Skeletal muscle tissue (tissue), 4 donors: Measurements from ENCODE around the gene TFDP2. TPM values are rescaled to one million over a fixed set of nuclear protein-coding genes. Genes with fewer than 3 reads are reported as not detected.

Source experiments
- H3K27ac ChIP-seq: one replicate; pipeline ENCODE4 v1.7.0; 2013; ENCODE audit warnings: mild to moderate bottlenecking, low read depth, low read length, inconsistent platforms
- H3K27me3 ChIP-seq, 3 donors: one replicate each; pipeline ENCODE4 v1.7.0; 2013; ENCODE audit warnings: low read length in 3 of 3; ENCODE audit not compliant: control insufficient read depth in 3 of 3, insufficient read depth in 3 of 3
- H3K36me3 ChIP-seq, 3 donors: one replicate each; pipeline ENCODE4 v1.7.0; 2013; ENCODE audit warnings: low read length in 3 of 3; ENCODE audit not compliant: control insufficient read depth in 3 of 3, insufficient read depth in 3 of 3
- H3K4me1 ChIP-seq, 3 donors: one replicate each; pipeline ENCODE4 v1.7.0; 2013; ENCODE audit warnings: low read length in 3 of 3, mild to moderate bottlenecking in 3 of 3; ENCODE audit not compliant: control insufficient read depth in 3 of 3, insufficient read depth in 3 of 3
- H3K4me3 ChIP-seq, 3 donors: one replicate each; pipeline ENCODE4 v1.7.0; 2013; ENCODE audit warnings: low read length in 3 of 3
- H3K9ac ChIP-seq, 3 donors: one replicate each; pipeline ENCODE4 v1.7.0; 2013; ENCODE audit warnings: low read length in 3 of 3, mild to moderate bottlenecking in 3 of 3, moderate library complexity in 2 of 3, low read depth in 1 of 3
- H3K9me3 ChIP-seq, 3 donors: one replicate each; pipeline ENCODE4 v1.7.0; 2013; ENCODE audit warnings: low read length in 3 of 3; ENCODE audit not compliant: control insufficient read depth in 3 of 3
- total RNA-seq: library from RNA; depleted of rRNA; stranded (reverse); fragments of >200 nt; gene quantifications from one replicate; pipeline ENCODE4 v1.2.3, GENCODE V29; 2014
- donor health status: Osteomylitis.

The TFDP2 gene, protein sequence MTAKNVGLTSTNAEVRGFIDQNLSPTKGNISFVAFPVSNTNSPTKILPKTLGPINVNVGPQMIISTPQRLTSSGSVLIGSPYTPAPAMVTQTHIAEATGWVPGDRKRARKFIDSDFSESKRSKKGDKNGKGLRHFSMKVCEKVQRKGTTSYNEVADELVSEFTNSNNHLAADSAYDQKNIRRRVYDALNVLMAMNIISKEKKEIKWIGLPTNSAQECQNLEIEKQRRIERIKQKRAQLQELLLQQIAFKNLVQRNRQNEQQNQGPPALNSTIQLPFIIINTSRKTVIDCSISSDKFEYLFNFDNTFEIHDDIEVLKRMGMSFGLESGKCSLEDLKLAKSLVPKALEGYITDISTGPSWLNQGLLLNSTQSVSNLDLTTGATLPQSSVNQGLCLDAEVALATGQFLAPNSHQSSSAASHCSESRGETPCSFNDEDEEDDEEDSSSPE
- 29.2 TPM for total RNA-seq

GRCh38 chr3:142148792-142149672 is at the start of gene TFDP2:
Gene TFDP2, minus strand, starts transcription at chr3:142149544. Its CDS starts 47,795 bp downstream, at chr3:142101749.
- Histone ChIP-seq H3K36me3 (no peaks in the 10 kb centered on the region), H3K4me1 (peaks cover 14 to 15% (median 15%) of the 10 kb centered on the region in 3 donors), H3K9ac (peak within 1 kb of the TSS; percentile 87 to 90 (median 89)), H3K27ac (peak within 1 kb of the TSS; percentile 77), H3K27me3 (no peaks in the 10 kb centered on the region), H3K4me3 (peak within 1 kb of the TSS; percentile 86 to 94 (median 90)), H3K9me3 (no peaks in the 10 kb centered on the region)

- Histone ChIP-seq H3K4me3 (no peak overlapping the region), H3K9ac (no peak overlapping the region), H3K9me3 (no peaks in the 10 kb centered on the region), H3K36me3 (peaks cover 0 to 2% (median 2%) of the 10 kb centered on the region in 3 donors), H3K27me3 (no peaks in the 10 kb centered on the region), H3K4me1 (no peaks in the 10 kb centered on the region), H3K27ac (no peak overlapping the region)
Observed at GRCh38 chr3:142188846-142189245, 39.5 kb upstream of the TFDP2 start.

GRCh38 chr3:142180761-142181362 is 31.5 kb upstream of the TFDP2 start:
- Histone ChIP-seq H3K36me3 (peaks cover 6 to 20% (median 15%) of the 10 kb centered on the region in 3 donors), H3K4me1 (no peaks in the 10 kb centered on the region), H3K27me3 (no peaks in the 10 kb centered on the region), H3K4me3 (no peak overlapping the region), H3K27ac (no peak overlapping the region), H3K9ac (no peak overlapping the region), H3K9me3 (no peaks in the 10 kb centered on the region)

GRCh38 chr3:142175478-142175877 is 26.1 kb upstream of the TFDP2 start:
- Histone ChIP-seq H3K9ac (no peak overlapping the region), H3K4me3 (no peak overlapping the region), H3K4me1 (no peaks in the 10 kb centered on the region), H3K27ac (no peak overlapping the region), H3K27me3 (no peaks in the 10 kb centered on the region), H3K9me3 (no peaks in the 10 kb centered on the region), H3K36me3 (peaks cover 12 to 20% (median 15%) of the 10 kb centered on the region in 3 donors)

DNA sequence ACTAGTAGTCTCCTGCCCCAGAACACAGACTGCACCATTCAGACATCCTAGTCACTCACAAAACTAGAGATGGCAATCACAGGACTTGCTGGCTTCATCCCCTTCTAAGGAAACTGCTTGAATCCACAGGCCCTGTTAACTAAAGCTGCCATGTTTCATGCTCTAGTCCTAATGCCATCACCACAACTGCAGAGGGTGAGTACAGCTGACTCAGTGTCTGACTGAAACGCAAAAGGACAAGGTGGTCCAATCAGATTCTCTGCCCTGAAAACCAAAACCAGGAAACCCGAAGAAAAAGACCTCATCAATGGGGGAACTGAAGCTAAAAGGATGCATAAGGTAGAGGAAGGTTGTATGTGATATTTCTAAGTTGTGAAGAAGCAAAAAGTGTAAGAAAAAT is 25.2 kb upstream of the TFDP2 start:
- H3K4me3 ChIP-seq: no peak overlapping the region
- peaks cover 11 to 24% (median 21%) of the 10 kb centered on the region in 3 donors for H3K36me3 ChIP-seq
- no peaks in the 10 kb centered on the region for H3K27me3 ChIP-seq
- H3K4me1 ChIP-seq: no peaks in the 10 kb centered on the region
- H3K9ac ChIP-seq: no peak overlapping the region
- no peaks in the 10 kb centered on the region for H3K9me3 ChIP-seq
- H3K27ac ChIP-seq: no peak overlapping the region

GRCh38 chr3:142168514-142168913 is 19.2 kb upstream of the TFDP2 start:
- Histone ChIP-seq H3K36me3 (peaks cover 3 to 20% (median 15%) of the 10 kb centered on the region in 3 donors), H3K27ac (no peak overlapping the region), H3K27me3 (no peaks in the 10 kb centered on the region), H3K9ac (no peak overlapping the region), H3K4me3 (no peak overlapping the region), H3K4me1 (no peaks in the 10 kb centered on the region), H3K9me3 (no peaks in the 10 kb centered on the region)

DNA sequence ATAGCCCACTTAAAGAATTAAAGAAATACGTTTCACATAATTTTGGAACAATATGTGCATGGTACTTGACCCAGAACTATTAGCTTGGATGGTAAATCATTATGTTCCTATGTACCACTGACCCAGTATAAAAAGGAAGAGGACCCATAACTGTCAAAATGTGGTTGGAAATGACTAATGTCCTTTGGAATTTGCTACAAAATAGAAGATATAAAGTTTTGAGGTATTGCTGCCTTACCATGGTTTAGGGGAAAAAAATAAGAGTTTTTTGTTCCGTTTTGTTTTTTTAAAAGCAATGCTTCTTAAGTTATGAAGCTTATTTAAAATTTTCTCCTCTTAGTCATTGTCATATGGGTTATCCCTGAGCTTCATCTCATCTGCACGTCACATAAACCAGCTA is 15.8 kb upstream of the TFDP2 start:
- Histone ChIP-seq H3K27me3 (no peaks in the 10 kb centered on the region), H3K9ac (no peak overlapping the region), H3K36me3 (peaks cover 0 to 16% (median 13%) of the 10 kb centered on the region in 3 donors), H3K9me3 (no peaks in the 10 kb centered on the region), H3K4me3 (no peak overlapping the region), H3K4me1 (no peaks in the 10 kb centered on the region), H3K27ac (no peak overlapping the region)

- Histone ChIP-seq H3K27me3 (no peaks in the 10 kb centered on the region), H3K9ac (no peak overlapping the region), H3K4me3 (no peak overlapping the region), H3K9me3 (no peaks in the 10 kb centered on the region), H3K4me1 (no peaks in the 10 kb centered on the region), H3K27ac (no peak overlapping the region), H3K36me3 (peaks cover 0 to 2% (median 0%) of the 10 kb centered on the region in 3 donors)
Observed at GRCh38 chr3:142159083-142159740, 9.9 kb upstream of the TFDP2 start.

DNA sequence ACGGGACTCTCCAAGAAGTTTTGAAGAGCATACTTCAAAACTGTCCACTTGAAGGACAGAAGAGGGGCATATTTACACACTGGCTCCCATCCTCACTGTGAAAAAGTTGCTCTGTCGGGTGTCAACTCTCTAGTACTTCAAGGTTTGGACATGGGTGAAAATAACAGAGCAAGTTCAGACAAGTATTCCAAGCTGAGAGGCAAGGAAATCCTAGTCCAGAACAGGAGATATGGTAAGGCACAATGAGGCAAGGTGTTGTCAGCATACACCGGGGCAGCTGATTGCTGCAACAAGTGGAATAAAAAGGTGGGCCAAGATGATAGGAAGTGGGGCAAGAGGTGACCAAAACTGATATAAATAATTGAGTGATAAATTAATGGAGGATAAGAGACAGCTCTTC is 4.8 kb upstream of the TFDP2 start:
- H3K9me3 ChIP-seq: no peaks in the 10 kb centered on the region
- no peak overlapping the region for H3K4me3 ChIP-seq
- no peak overlapping the region for H3K9ac ChIP-seq
- no peaks in the 10 kb centered on the region for H3K27me3 ChIP-seq
- no peak overlapping the region for H3K27ac ChIP-seq
- H3K36me3 ChIP-seq: no peaks in the 10 kb centered on the region
- H3K4me1 ChIP-seq: peaks cover 0 to 3% (median 0%) of the 10 kb centered on the region in 3 donors
